Stimulated activated CD8-positive, alpha-beta memory T cell treated with anti-CD3 and anti-CD28 coated beads, Interleukin-7, amount 100 ng/mL, for 1 hour (primary cell): ENCODE data around the gene PCA3.

ENCODE experiments used
- DNase-seq, 2 donors: peaks; one replicate each; pipeline ENCODE4 v3.0.0-alpha.2; 2020; ENCODE audit warnings: low read depth in 2 of 2

The PCA3 gene

DNA sequence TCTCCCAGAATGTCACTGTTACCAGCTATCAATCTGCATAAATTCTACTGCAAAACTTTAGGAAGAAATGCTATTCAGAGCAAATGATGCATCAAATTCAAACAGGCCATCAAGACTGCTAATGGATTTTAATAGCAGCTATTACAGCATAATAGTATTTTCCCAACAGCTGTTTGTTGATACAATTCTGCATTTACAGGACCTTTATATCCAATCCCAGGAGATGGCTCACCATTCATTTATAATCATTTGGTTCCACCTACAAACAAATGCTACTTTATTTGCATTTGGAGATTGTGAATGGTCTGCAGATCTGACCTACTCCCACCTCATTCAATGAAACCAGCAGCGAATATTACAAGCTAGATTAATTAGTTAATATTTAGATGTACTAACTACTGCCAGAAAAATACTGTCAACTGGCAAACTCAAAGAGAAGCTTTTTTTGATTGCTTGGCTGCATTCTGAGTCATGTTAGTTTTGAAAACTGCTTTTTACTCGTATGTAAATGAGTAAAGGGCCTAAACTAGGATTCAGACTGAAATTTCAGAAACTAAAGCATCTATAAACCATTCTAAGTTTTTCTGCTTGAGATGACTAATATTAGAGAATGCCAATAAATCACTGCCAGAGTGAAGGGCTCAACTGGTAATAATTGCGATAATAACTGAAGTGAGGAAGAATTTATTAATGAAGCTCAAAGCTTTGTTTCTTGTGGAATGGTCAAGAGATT lies 7.1 kb upstream of the PCA3 start:
- no peak for DNase-seq

DNA sequence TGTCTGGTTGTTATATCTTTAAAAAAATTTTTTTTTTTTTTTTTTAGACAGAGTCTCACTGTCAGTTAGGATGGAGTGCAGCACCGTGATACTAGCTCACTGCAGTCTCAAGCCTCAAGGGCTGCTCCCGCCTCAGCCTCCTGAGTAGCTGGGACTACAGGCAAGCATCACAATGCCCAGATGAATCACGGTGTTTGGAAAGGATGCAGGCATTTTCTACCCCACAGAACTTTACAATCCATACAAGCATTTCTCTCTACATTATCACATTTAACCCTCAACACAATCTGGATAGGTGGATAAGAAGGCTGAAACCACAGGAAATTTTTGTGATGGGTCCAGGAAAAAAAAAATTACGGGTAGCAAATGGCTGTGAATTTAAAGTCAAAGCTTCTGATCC lies 5.8 kb upstream of the PCA3 start:
- DNase-seq = no peak

GRCh38 chr9:76759732-76760131 lies 4.5 kb upstream of the PCA3 start:
- no peak for DNase-seq

DNA sequence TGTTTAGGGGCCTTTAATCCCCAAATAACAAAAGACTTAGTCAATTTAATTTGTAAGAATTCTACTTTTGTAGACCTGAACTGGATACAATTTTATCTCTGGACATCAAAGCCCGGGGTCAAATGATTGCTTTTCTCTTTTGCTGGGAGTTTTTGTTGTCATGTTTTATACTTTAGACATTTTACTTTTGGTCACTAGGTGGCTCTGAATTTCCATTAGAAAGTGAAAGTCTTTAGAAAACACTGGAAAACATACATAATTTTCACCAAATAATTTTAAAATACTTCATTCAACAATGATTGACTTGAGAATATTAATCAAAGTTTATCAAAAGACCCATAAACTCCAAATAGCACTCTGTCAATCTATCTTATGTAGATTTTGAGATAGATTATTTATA lies 2.8 kb upstream of the PCA3 start:
- DNase-seq = no peak

DNA sequence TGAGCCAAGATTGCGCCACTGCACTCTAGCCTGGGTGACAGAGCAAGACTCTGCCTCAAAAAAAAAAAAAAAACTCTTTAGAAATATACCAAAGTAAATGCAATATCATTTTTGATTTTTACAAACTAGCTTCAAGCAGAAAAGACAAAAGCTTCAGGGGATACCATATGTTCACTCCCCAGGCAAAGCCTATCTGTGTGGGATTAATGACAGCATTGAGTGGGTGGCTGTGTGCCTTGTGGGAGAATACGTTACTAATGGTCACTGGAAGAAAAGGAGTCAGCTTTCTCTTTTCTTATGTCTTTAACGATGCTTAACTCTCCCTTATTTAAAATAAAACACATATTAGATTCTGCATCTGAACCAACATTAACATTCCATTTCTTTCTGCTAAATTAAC lies 1.9 kb downstream of the PCA3 start:
- DNase-seq = no peak

DNA sequence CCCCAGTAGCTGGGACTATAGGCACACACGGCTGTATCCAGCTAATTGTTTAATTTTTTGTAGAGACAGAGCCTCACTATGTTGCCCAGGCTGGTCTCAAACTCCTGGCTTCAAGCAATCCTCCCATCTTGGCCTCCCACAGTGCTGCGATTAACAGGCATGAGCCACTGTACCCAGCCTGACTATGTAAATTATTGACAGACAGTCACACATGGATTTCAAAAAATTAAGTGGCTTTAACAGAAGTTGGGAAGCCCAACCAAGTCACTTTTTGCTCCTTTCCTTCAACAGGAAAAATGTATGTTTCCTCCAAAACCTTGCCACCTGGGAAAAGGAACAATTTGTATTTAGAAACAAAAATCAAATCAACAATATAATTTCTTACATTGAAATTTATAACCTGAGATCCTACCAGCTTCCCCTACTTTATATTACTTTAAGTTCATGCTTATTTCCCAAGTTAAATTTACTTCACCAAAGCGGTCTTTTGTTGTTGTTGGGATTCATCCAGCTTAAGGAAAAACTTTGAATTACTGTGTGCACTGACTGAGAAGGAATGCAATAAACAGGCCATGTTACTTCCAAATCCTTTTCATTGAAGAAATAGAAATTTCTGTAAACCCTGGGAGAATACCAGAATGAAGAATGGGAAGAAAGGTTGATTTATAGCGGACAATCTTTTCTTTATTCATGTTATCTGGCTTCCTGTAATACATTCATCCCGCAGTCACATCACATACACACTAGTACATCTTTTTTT lies 8.6 kb downstream of the PCA3 start:
- no peak for DNase-seq

DNA sequence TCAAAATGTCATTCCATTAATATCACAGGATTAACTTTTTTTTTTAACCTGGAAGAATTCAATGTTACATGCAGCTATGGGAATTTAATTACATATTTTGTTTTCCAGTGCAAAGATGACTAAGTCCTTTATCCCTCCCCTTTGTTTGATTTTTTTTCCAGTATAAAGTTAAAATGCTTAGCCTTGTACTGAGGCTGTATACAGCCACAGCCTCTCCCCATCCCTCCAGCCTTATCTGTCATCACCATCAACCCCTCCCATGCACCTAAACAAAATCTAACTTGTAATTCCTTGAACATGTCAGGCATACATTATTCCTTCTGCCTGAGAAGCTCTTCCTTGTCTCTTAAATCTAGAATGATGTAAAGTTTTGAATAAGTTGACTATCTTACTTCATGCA lies 20.6 kb downstream of the PCA3 start:
- DNase-seq = no peak

DNA sequence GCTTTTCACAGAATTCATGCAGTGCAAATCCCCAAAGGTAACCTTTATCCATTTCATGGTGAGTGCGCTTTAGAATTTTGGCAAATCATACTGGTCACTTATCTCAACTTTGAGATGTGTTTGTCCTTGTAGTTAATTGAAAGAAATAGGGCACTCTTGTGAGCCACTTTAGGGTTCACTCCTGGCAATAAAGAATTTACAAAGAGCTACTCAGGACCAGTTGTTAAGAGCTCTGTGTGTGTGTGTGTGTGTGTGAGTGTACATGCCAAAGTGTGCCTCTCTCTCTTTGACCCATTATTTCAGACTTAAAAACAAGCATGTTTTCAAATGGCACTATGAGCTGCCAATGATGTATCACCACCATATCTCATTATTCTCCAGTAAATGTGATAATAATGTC lies 21.3 kb downstream of the PCA3 start:
- no peak for DNase-seq

DNA sequence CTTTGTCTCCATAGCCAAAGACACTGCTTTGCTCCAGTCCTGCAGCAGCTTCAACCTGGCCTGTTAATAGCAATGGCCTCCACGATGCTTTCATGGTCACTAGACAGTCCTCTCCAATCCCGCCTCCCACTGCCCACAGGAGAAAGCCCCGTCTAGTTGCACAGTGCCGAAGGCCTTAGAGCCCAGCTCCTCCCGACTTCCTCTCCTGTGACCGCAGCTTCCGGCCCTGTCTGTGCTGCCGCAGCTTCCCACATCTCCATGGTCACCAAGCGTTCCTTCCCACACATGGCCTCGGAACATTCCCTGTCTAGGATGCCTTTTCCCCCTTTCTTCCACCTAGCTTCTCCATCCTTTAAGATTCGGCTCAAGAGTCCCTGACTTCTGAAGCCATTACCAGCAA lies 23.4 kb downstream of the PCA3 start:
- no peak for DNase-seq

GRCh38 chr9:76789840-76790239 lies 25.6 kb downstream of the PCA3 start:
- DNase-seq = no peak

GRCh38 chr9:76793784-76794431 lies 29.7 kb downstream of the PCA3 start:
- DNase-seq = no peak

GRCh38 chr9:76796296-76796695 lies 32.1 kb downstream of the PCA3 start:
- DNase-seq = no peak

- DNase-seq = no peak
Observed at GRCh38 chr9:76798527-76798926, 34.3 kb downstream of the PCA3 start.

DNA sequence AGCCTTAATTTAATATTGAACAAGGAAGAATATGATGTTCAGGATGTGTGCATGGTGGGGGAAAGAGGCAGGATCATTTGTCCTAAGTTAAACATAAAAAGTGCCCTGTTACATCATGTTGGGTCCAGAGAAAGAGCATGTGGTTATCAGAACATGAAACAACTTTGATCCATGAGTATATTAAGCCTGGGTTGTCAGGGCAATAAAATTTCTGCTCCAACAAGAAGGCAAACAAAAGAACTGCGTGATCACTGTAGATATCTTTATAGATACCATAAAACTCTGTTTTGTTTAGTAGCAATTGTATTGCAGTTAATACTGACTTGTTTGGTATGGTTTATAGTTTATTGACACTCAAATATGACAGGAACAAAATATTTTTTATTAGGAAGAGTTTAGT lies 35.2 kb downstream of the PCA3 start:
- DNase-seq = no peak

DNA sequence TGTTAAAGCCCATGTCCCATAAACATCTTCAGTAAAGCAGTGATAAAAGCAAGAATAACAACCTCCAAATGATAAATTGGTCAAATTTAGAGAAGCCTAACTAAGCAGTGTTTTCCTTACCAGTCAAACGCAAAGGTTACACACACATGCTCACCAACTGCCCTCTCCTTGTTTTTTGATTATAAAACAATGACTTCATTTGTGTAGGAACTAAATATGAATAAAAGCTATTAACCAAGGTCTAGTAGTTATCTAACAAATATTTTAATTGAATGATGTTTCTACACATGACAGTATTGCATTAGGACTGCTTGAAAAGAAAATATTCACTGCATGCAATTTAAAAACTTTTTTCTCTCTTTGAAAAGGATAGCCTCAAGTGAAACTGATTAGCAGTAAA lies 36.7 kb downstream of the PCA3 start:
- no peak for DNase-seq

DNA sequence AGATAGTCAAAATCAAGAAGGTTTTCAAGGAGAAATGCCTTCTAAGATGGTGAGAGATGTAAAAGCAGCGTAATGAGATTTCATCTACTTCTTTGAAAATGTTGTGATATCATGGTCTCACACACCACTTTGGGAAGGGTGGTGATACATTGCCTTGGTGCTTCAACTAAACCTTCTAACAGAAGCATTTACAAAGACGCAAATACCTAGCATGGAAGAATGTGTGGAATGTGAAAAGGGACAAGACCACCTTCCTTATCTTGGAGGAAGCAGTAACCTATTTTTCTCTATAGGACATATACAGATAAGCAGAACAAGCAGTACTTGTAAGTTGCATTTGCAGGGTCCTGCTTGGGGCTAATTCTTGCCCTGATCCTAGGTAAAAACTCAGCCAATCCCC lies 38.8 kb downstream of the PCA3 start:
- no peak for DNase-seq

- no peak for DNase-seq
Observed at GRCh38 chr9:76803762-76804161, 39.5 kb downstream of the PCA3 start.

GRCh38 chr9:76808636-76809035 lies 44.4 kb downstream of the PCA3 start:
- DNase-seq = no peak

DNA sequence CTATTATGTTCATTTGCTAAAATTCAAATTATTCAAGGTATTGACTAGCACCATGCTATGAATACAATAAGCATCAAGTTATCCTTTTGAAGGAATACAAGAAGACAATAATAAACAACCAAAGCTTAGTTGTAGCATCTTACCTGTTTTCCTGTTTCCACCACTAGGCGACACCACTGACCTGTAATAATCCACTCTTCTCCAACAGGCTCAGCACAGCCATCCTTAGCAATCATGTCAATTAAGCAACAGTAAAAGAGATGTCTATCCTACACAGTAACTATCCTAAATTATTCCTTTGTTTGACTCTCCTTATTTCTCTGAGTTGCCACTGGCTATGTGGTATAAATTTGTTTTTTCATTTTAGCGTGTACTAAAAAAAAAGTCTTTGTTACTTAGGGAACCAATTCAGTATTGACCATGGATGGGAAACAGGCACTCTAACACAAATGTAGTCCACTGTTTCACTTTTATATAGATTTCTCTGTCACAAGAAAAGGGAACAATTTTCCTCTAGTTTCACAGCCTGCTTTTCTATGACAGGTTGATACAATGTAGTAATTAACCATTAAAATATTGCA lies 46.2 kb downstream of the PCA3 start:
- no peak for DNase-seq

DNA sequence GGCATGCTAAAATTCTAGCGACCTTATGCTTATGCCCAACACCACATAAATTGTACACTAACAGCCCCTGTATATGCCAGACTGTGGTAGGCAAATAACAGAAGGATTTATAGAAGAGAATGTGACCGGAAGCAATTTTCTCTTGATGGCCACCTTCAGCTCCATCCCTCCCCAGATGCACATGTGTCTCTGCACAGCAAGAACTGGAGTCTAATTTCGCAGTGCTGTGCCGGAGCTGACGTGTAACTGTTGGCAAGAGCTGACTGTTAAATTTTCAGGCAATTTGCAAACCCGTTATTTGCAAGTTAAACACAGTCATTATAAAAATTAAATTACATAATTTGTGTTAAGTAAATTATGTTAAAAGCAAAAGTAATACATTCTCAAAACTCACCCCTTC lies 48.4 kb downstream of the PCA3 start:
- no peak for DNase-seq

DNA sequence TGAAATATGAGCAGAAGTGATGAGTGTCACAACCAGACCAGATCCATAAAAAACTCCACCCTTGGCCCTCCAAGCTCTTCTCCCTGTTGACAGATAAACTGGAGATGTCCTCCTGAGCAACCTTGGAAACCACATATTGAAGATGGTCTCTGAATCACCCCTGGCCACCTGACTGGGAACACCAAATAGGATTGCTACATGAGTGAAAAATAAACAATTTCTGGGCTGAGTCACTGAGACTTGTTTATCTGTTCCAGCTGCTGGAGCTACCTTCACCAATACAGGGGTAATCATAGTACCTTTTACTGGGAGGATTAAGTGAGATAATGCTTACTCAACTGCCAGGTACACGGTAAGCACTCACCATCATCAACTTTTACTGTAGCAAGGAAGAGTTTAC lies 53.3 kb downstream of the PCA3 start:
- no peak for DNase-seq

GRCh38 chr9:76818271-76818670 lies 54.0 kb downstream of the PCA3 start:
- DNase-seq = no peak

- DNase-seq = no peak
Observed at GRCh38 chr9:76820431-76820830, 56.2 kb downstream of the PCA3 start.
